COR-L47 (cell line): Measurements from ENCODE around the gene MAPK7.

Experiments used
- DNase-seq: peaks from one replicate; lab custom pipeline; 2025; lab: John Stamatoyannopoulos, UW

Gene MAPK7

GRCh38 chr17:19421219-19421618 lies 42.9 kb downstream of the MAPK7 start:
- DNase-seq = no peak

- DNase-seq = no peak
These were observed 43.6 kb downstream of the MAPK7 start for GRCh38 chr17:19421926-19422325.

GRCh38 chr17:19424934-19425868 lies 46.9 kb downstream of the MAPK7 start:
- DNase-seq = no peak

GRCh38 chr17:19426631-19427030 lies 48.3 kb downstream of the MAPK7 start:
- no peak for DNase-seq

- DNase-seq = no peak
These were observed 53.4 kb downstream of the MAPK7 start for GRCh38 chr17:19431691-19432090.
